Omental fat pad (tissue), 4 donors: ENCODE results near the gene NAPA. TPM values are rescaled to one million over a fixed set of nuclear protein-coding genes. Genes with fewer than 3 reads are reported as not detected.

Source experiments
- ATAC-seq: fragments of 150-250 bp; one replicate; pipeline ENCODE4 v1.9.1; 2016; ENCODE audit warnings: mild to moderate bottlenecking, moderate library complexity; ENCODE audit not compliant: low FRiP score
- DNase-seq: peaks from one replicate; pipeline ENCODE4 v3.0.0-alpha.2; 2019; ENCODE audit warnings: low spot score
- CTCF ChIP-seq, 3 donors: fragments of 450-650 bp; IDR thresholded peaks; one replicate each; pipeline ENCODE4 v1.5.1; 2016 to 2017; ENCODE audit warnings: antibody characterized with exemption in 3 of 3, mild to moderate bottlenecking in 3 of 3, moderate library complexity in 2 of 3
- total RNA-seq, 4 donors: library from RNA; depleted of rRNA; stranded (reverse); fragments of >200 nt; gene quantifications; one replicate each; pipeline ENCODE4 v1.1.0, GENCODE V29; 2016

The NAPA gene
- total RNA-seq, 4 donors from 2014 or later: 77.5 to 83.6 (median 81.0) TPM

GRCh38 chr19:47509973-47510372 is 4.9 kb downstream of the NAPA start:
- DNase-seq (no peak), ATAC-seq (no peak)
- TF ChIP-seq CTCF (IDR thresholded peaks at IDR 0.05): no peak

- DNase-seq: no peak
- TF ChIP-seq CTCF (IDR thresholded peaks at IDR 0.05): no peak
- no peak for ATAC-seq
Observed at GRCh38 chr19:47509170-47509847, 5.6 kb downstream of the NAPA start.

- TF ChIP-seq CTCF (IDR thresholded peaks at IDR 0.05): no peak
- no peak for DNase-seq
Observed at GRCh38 chr19:47508721-47509120, 6.1 kb downstream of the NAPA start.

GRCh38 chr19:47507924-47508553 is 6.8 kb downstream of the NAPA start:
- TF ChIP-seq CTCF (IDR thresholded peaks at IDR 0.05): no peak
- ATAC-seq (no peak), DNase-seq (no peak)

More at GRCh38 chr19:47508721-47509120, 6.1 kb downstream of the NAPA start:
- no peak for ATAC-seq

- no peak for TF ChIP-seq CTCF (IDR thresholded peaks at IDR 0.05)
- DNase-seq (no peak), ATAC-seq (no peak)
Observed at GRCh38 chr19:47507012-47507411, 7.9 kb downstream of the NAPA start.

- DNase-seq (no peak), ATAC-seq (no peak)
- no peak for TF ChIP-seq CTCF (IDR thresholded peaks at IDR 0.05)
Observed at GRCh38 chr19:47506459-47506858, 8.4 kb downstream of the NAPA start.

GRCh38 chr19:47505506-47505905 is 9.4 kb downstream of the NAPA start:
- DNase-seq (no peak), ATAC-seq (no peak)
- TF ChIP-seq CTCF (IDR thresholded peaks at IDR 0.05): no peak
